ENCODE measurements around the gene NT5DC3.

DNA sequence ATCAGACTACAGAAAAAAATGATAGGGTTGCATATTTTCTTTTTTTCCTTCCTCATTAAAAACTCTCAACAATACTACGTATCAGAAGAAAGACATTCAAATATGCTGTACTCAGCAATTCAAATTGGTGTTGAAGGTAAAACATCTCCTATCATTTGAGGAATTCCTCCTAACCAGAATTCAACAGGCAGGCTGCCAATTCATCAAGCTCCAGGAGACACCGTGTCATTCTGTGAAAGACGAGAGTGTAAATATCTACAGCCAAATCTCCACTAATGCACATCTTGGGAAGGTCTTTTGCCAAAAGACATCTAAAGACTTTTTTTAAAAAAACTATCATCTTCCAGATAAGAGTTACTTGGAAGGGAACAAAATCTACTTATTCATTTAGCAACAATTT lies 26.6 kb downstream of the NT5DC3 start:
- no peak for TF ChIP-seq BACH2 (CRISPR knock-in tag; IDR thresholded peaks at IDR 0.05; ENCODE audit: borderline replicate concordance)
- TF ChIP-seq ZFP3 (CRISPR knock-in tag; IDR thresholded peaks at IDR 0.05), result no peak
- no peak for TF ChIP-seq TOX (CRISPR knock-in tag; IDR thresholded peaks at IDR 0.05; ENCODE audit: borderline replicate concordance)
- TF ChIP-seq ESRRG (CRISPR knock-in tag; IDR thresholded peaks at IDR 0.05), result no peak
- TF ChIP-seq, protein P1, sequence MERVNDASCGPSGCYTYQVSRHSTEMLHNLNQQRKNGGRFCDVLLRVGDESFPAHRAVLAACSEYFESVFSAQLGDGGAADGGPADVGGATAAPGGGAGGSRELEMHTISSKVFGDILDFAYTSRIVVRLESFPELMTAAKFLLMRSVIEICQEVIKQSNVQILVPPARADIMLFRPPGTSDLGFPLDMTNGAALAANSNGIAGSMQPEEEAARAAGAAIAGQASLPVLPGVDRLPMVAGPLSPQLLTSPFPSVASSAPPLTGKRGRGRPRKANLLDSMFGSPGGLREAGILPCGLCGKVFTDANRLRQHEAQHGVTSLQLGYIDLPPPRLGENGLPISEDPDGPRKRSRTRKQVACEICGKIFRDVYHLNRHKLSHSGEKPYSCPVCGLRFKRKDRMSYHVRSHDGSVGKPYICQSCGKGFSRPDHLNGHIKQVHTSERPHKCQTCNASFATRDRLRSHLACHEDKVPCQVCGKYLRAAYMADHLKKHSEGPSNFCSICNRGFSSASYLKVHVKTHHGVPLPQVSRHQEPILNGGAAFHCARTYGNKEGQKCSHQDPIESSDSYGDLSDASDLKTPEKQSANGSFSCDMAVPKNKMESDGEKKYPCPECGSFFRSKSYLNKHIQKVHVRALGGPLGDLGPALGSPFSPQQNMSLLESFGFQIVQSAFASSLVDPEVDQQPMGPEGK (CRISPR knock-in tag; IDR thresholded peaks at IDR 0.05; ENCODE audit: borderline replicate concordance), result no peak
- TF ChIP-seq, protein P2, sequence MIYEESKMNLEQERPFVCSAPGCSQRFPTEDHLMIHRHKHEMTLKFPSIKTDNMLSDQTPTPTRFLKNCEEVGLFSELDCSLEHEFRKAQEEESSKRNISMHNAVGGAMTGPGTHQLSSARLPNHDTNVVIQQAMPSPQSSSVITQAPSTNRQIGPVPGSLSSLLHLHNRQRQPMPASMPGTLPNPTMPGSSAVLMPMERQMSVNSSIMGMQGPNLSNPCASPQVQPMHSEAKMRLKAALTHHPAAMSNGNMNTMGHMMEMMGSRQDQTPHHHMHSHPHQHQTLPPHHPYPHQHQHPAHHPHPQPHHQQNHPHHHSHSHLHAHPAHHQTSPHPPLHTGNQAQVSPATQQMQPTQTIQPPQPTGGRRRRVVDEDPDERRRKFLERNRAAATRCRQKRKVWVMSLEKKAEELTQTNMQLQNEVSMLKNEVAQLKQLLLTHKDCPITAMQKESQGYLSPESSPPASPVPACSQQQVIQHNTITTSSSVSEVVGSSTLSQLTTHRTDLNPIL (CRISPR knock-in tag; IDR thresholded peaks at IDR 0.05; ENCODE audit: low read depth), result no peak
- TF ChIP-seq RARB (CRISPR knock-in tag; IDR thresholded peaks at IDR 0.05), result no peak
- TF ChIP-seq ARNTL (CRISPR knock-in tag; IDR thresholded peaks at IDR 0.05; ENCODE audit: borderline replicate concordance, low read depth), result no peak
- no peak for TF ChIP-seq TCF4 (CRISPR knock-in tag; IDR thresholded peaks at IDR 0.05; ENCODE audit: borderline replicate concordance)
- no peak for TF ChIP-seq ZFP30 (CRISPR knock-in tag; IDR thresholded peaks at IDR 0.05)

Measured in SK-N-SH treated with all-trans-retinoic acid at 6 μM for 48 hours (cell line).